Central memory CD8-positive, alpha-beta T cell (primary cell): ENCODE measurements around the gene ANKRD44.
"Not testable (repeated sequence)": the region's sequence is repeated elsewhere in the genome, so short reads cannot be mapped to it uniquely, and the experiment has no call there.

Experiments
- ATAC-seq: fragments of 150-1000 bp; cut with Tn5 transposase; replicated peaks from 2 replicates; pipeline ENCODE4 v1.10.0; 2022; ENCODE audit warnings: mild to moderate bottlenecking, moderate FRiP score, moderate number of reproducible peaks; ENCODE audit not compliant: poor library complexity, severe bottlenecking; ENCODE audit errors: extremely low read depth
- DNase-seq, 2 donors: peaks; one replicate each; pipeline ENCODE4 v3.0.0; 2021; ENCODE audit warnings: low spot score in 2 of 2
- H3K27ac Mint-ChIP-seq: one replicate; pipeline ENCODE4 v1.8.0; 2022; ENCODE audit warnings: low read depth, mild to moderate bottlenecking, moderate library complexity, mixed read lengths
- H3K27me3 Mint-ChIP-seq: one replicate; pipeline ENCODE4 v1.8.0; 2022; ENCODE audit warnings: mixed read lengths
- H3K36me3 Mint-ChIP-seq: one replicate; pipeline ENCODE4 v1.8.0; 2022; ENCODE audit warnings: mild to moderate bottlenecking, moderate library complexity, mixed read lengths; ENCODE audit not compliant: insufficient read depth
- H3K4me1 Mint-ChIP-seq: one replicate; pipeline ENCODE4 v1.8.0; 2022; ENCODE audit warnings: mixed read lengths
- H3K4me3 Mint-ChIP-seq: one replicate; pipeline ENCODE4 v1.8.0; 2022; ENCODE audit warnings: mild to moderate bottlenecking, moderate library complexity, mixed read lengths
- H3K9me3 Mint-ChIP-seq: one replicate; pipeline ENCODE4 v1.8.0; 2022; ENCODE audit warnings: mixed read lengths

ANKRD44 gene

GRCh38 chr2:197248001-197248401 lies 62.6 kb downstream of the ANKRD44 start:
- H3K27me3 Mint-ChIP-seq, result no peaks in the 10 kb centered on the region
- ATAC-seq (no peak), DNase-seq (no peak)
- H3K4me3 Mint-ChIP-seq, result no peak overlapping the region
- H3K27ac Mint-ChIP-seq, result peak overlapping the region; percentile 74
- peaks cover 66% of the 10 kb centered on the region for H3K4me1 Mint-ChIP-seq
- H3K36me3 Mint-ChIP-seq, result peaks cover 8% of the 10 kb centered on the region
- no peaks in the 10 kb centered on the region for H3K9me3 Mint-ChIP-seq

DNA sequence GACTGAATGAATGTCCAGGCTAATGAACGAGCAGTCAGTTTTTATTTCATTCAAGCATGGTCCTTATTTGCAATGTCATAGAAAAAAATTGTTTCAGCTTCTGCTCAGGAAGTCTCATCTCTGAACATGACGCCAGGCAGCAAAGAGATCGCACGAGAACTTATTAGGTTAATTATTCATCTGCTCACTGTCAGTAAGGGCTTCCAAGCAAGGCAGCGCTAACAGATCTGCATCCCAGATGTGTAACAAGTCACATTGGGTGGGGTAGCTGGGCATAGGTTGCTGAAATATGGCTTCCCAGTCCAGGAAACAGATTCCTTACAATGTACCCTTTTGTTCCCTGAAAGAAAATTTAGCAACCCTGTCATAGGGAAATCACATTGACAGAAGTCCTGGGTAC lies 63.5 kb downstream of the ANKRD44 start:
- Mint-ChIP-seq H3K36me3 (peaks cover 9% of the 10 kb centered on the region), H3K27ac (peak overlapping the region; percentile 7), H3K4me3 (peak overlapping the region; percentile 13), H3K4me1 (peaks cover 71% of the 10 kb centered on the region), H3K9me3 (no peaks in the 10 kb centered on the region), H3K27me3 (no peaks in the 10 kb centered on the region)
- DNase-seq, result no peak
- ATAC-seq, result no peak

GRCh38 chr2:197245829-197246804 lies 64.5 kb downstream of the ANKRD44 start:
- H3K27me3 Mint-ChIP-seq, result no peaks in the 10 kb centered on the region
- H3K27ac Mint-ChIP-seq, result peak overlapping the region; percentile 84
- DNase-seq (no peak), ATAC-seq (no peak)
- H3K4me3 Mint-ChIP-seq, result no peak overlapping the region
- H3K4me1 Mint-ChIP-seq, result peaks cover 65% of the 10 kb centered on the region
- H3K9me3 Mint-ChIP-seq, result no peaks in the 10 kb centered on the region
- peaks cover 9% of the 10 kb centered on the region for H3K36me3 Mint-ChIP-seq

DNA sequence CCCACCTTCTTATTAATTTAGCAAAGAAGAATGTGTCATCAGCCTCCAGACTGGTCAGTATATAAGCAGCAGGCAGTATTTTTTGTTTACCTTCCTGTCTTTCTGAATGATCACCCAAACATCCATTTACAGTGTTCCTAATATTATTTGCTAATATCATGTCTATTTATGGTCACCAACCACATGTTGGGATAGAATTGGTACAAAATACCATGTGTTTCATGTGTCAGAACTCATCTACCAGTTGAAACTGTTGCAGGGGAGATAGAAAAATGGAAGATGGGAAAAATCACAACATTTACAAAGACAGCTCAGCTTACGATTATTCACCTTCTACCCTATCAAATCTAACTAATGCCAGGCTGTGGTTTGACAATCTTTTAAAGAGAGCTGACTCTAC lies 66.2 kb downstream of the ANKRD44 start:
- Mint-ChIP-seq H3K4me3 (peak overlapping the region; percentile 3), H3K27ac (peak overlapping the region; percentile 74), H3K27me3 (no peaks in the 10 kb centered on the region), H3K4me1 (peaks cover 66% of the 10 kb centered on the region), H3K9me3 (no peaks in the 10 kb centered on the region), H3K36me3 (peaks cover 7% of the 10 kb centered on the region)
- ATAC-seq (no peak), DNase-seq (no peak)

- Mint-ChIP-seq H3K27ac (peak overlapping the region; percentile 19), H3K27me3 (no peaks in the 10 kb centered on the region), H3K36me3 (peaks cover 13% of the 10 kb centered on the region), H3K4me1 (peaks cover 67% of the 10 kb centered on the region), H3K9me3 (no peaks in the 10 kb centered on the region), H3K4me3 (no peak overlapping the region)
- ATAC-seq, result no peak
- DNase-seq, result no peak
These were observed 67.9 kb downstream of the ANKRD44 start for GRCh38 chr2:197242719-197243118.

DNA sequence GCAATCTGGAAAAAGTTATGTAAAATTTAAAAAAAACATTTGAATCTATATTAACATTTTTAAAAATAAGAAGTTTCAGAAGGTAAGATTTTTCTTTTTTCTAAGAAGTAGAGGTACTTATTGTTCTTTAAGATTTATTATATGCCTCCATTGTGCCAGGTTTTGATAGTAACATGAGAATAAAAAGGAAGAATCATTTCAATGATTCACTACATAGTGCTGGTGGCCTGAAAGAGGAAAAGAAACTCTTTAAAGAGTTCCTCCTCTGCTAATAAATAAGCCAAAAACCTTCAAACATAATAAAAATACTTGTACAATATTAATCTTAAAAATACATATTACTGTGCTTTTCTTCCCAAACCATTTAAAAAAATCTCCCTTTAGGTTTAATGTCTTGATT lies 69.0 kb downstream of the ANKRD44 start:
- H3K4me3 Mint-ChIP-seq, result no peak overlapping the region
- no peak for DNase-seq
- H3K4me1 Mint-ChIP-seq, result peaks cover 67% of the 10 kb centered on the region
- H3K27me3 Mint-ChIP-seq, result no peaks in the 10 kb centered on the region
- no peak overlapping the region for H3K27ac Mint-ChIP-seq
- no peaks in the 10 kb centered on the region for H3K9me3 Mint-ChIP-seq
- peaks cover 15% of the 10 kb centered on the region for H3K36me3 Mint-ChIP-seq
- no peak for ATAC-seq

GRCh38 chr2:197241153-197241552 lies 69.4 kb downstream of the ANKRD44 start:
- peaks cover 68% of the 10 kb centered on the region for H3K4me1 Mint-ChIP-seq

GRCh38 chr2:197240421-197241041 lies 70.0 kb downstream of the ANKRD44 start:
- peak; percentile 77 for ATAC-seq
- H3K4me1 Mint-ChIP-seq, result peaks cover 71% of the 10 kb centered on the region
- H3K27me3 Mint-ChIP-seq, result no peaks in the 10 kb centered on the region
- peak in 1 of 2 donors; percentile 30 for DNase-seq
- peak overlapping the region; percentile 78 for H3K4me3 Mint-ChIP-seq
- peak overlapping the region; percentile 79 for H3K27ac Mint-ChIP-seq
- H3K36me3 Mint-ChIP-seq, result peaks cover 13% of the 10 kb centered on the region
- H3K9me3 Mint-ChIP-seq, result no peaks in the 10 kb centered on the region

More at GRCh38 chr2:197241153-197241552, 69.4 kb downstream of the ANKRD44 start:
- Mint-ChIP-seq H3K4me3 (peak overlapping the region; percentile 78), H3K27me3 (no peaks in the 10 kb centered on the region), H3K9me3 (no peaks in the 10 kb centered on the region), H3K27ac (peak overlapping the region; percentile 79), H3K36me3 (peaks cover 14% of the 10 kb centered on the region)
- no peak for ATAC-seq
- no peak for DNase-seq

GRCh38 chr2:197240018-197240417 lies 70.6 kb downstream of the ANKRD44 start:
- DNase-seq, H3K27me3 Mint-ChIP-seq, ATAC-seq, H3K9me3 Mint-ChIP-seq: not testable (repeated sequence)
- H3K4me3 Mint-ChIP-seq, result peak overlapping the region; percentile 78
- peaks cover 14% of the 10 kb centered on the region for H3K36me3 Mint-ChIP-seq
- peaks cover 74% of the 10 kb centered on the region for H3K4me1 Mint-ChIP-seq
- H3K27ac Mint-ChIP-seq, result peak overlapping the region; percentile 79

DNA sequence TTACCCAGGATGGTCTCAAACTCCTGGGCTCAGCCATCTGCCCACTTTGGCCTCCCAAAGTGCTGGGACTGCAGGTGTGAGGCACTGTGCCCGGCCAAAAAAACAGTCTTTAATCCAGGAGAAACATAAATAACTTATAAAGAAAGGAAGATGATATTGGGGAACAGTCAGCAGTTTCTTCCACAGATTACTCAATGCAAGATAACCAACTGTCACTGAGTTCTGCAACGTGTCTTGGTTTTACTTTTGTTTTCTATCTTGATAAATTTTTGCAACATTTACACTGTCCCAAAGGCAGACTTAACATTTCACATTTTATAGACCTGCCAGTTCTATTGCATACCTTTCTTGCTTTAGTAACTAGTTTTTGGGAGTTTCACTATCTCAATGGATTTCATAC lies 71.1 kb downstream of the ANKRD44 start:
- H3K27me3 Mint-ChIP-seq, result no peaks in the 10 kb centered on the region
- H3K9me3 Mint-ChIP-seq, result no peaks in the 10 kb centered on the region

DNA sequence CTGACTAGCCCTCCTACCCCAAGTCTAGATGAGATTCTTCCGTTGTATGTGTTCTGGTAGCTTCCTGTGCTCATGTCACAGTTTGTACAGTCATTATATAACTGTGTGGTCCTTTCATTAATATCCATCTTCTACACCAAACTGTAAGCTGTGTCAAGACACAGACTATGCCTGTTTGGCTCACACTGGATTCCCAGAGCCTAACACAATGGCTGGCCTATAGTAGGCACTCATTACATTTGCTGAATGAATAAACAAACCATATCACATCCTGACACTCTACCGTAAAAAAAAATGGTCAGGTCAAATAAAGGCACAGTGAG lies 72.6 kb downstream of the ANKRD44 start:
- DNase-seq (no peak), ATAC-seq (peak; percentile 47)
- Mint-ChIP-seq H3K9me3 (no peaks in the 10 kb centered on the region), H3K4me1 (peaks cover 79% of the 10 kb centered on the region), H3K27me3 (no peaks in the 10 kb centered on the region), H3K4me3 (peak overlapping the region; percentile 66), H3K27ac (peak overlapping the region; percentile 79), H3K36me3 (peaks cover 18% of the 10 kb centered on the region)

More for the DNA sequence above, 71.1 kb downstream of the ANKRD44 start:
- DNase-seq (no peak), ATAC-seq (peak; percentile 44)
- Mint-ChIP-seq H3K36me3 (peaks cover 16% of the 10 kb centered on the region), H3K27ac (peak overlapping the region; percentile 79), H3K4me3 (peak overlapping the region; percentile 78), H3K4me1 (peaks cover 76% of the 10 kb centered on the region)

- no peaks in the 10 kb centered on the region for H3K9me3 Mint-ChIP-seq
- ATAC-seq (no peak), DNase-seq (no peak)
- H3K36me3 Mint-ChIP-seq, result peaks cover 17% of the 10 kb centered on the region
- H3K4me1 Mint-ChIP-seq, result peaks cover 82% of the 10 kb centered on the region
- H3K27me3 Mint-ChIP-seq, result no peaks in the 10 kb centered on the region
- peak overlapping the region; percentile 79 for H3K27ac Mint-ChIP-seq
- H3K4me3 Mint-ChIP-seq, result peak overlapping the region; percentile 66
These were observed 73.1 kb downstream of the ANKRD44 start for GRCh38 chr2:197237291-197238042.
